Measurements from ENCODE around the gene FAM25A.

FAM25A gene

GRCh38 chr10:87066178-87066577 is 46.1 kb downstream of the FAM25A start:
- peaks cover 15% of the 10 kb centered on the region; the same call in 1 of the 2 replicates for H3K36me3 ChIP-seq (ENCODE audit: insufficient read depth, low read length)
- H3K9ac ChIP-seq (ENCODE audit: low read depth, low read length) = no peak overlapping the region
- H3K9me3 ChIP-seq (ENCODE audit: control insufficient read depth, insufficient read depth, low read length) = no peaks in the 10 kb centered on the region
- no peaks in the 10 kb centered on the region for H3K4me1 ChIP-seq (ENCODE audit: insufficient read depth, low read length)

- Histone ChIP-seq H3K9ac (ENCODE audit: low read depth, low read length) (no peak overlapping the region), H3K9me3 (ENCODE audit: control insufficient read depth, insufficient read depth, low read length) (no peaks in the 10 kb centered on the region), H3K4me1 (ENCODE audit: insufficient read depth, low read length) (no peaks in the 10 kb centered on the region), H3K36me3 (ENCODE audit: insufficient read depth, low read length) (peaks cover 15% of the 10 kb centered on the region; the same call in 1 of the 2 replicates)
Observed at GRCh38 chr10:87066865-87067264, 46.8 kb downstream of the FAM25A start.

- no peaks in the 10 kb centered on the region for H3K4me1 ChIP-seq (ENCODE audit: insufficient read depth, low read length)
- peaks cover 12% of the 10 kb centered on the region; the same call in 1 of the 2 replicates for H3K36me3 ChIP-seq (ENCODE audit: insufficient read depth, low read length)
- no peak overlapping the region for H3K9ac ChIP-seq (ENCODE audit: low read depth, low read length)
- no peaks in the 10 kb centered on the region for H3K9me3 ChIP-seq (ENCODE audit: control insufficient read depth, insufficient read depth, low read length)
Observed at GRCh38 chr10:87068281-87068680, 48.2 kb downstream of the FAM25A start.

GRCh38 chr10:87072449-87072848 is 52.4 kb downstream of the FAM25A start:
- Histone ChIP-seq H3K9me3 (ENCODE audit: control insufficient read depth, insufficient read depth, low read length) (no peaks in the 10 kb centered on the region), H3K9ac (ENCODE audit: low read depth, low read length) (no peak overlapping the region), H3K4me1 (ENCODE audit: insufficient read depth, low read length) (no peaks in the 10 kb centered on the region), H3K36me3 (ENCODE audit: insufficient read depth, low read length) (peaks cover 6% of the 10 kb centered on the region; the same call in 1 of the 2 replicates)
